ENCODE results near the gene SNRPD3. TPM values are rescaled to one million over a fixed set of nuclear protein-coding genes. Genes with fewer than 3 reads are reported as not detected.

SNRPD3 gene
- total RNA-seq, 1 donor from 2014 or later: 96.5 TPM

DNA sequence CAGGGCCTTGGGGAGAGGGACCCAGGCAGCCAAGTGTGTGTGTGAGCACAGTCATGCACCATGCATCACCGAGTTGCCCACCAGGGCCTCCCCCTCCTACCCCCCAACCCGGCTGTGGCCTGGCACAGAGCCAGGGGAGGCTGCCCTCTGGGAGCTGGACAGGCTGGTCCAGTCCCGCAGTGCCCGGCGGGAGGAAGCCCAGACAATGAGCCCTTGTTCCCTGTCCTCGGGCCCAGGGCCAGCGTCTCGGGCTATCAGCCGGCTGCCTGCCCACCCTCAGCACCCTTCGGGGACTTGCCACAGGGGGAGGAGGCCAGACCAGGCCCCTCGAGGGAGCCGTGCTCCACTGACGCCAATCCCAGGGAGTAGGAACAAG is 32.6 kb downstream of the SNRPD3 start:
- Mint-ChIP-seq H3K27me3 (peaks cover 4% of the 10 kb centered on the region), H3K4me3 (no peak overlapping the region), H3K9me3 (no peaks in the 10 kb centered on the region), H3K27ac (no peak overlapping the region), H3K36me3 (ENCODE audit: low read depth) (no peaks in the 10 kb centered on the region), H3K4me1 (peaks cover 5% of the 10 kb centered on the region)
- CTCF ChIA-PET: no interaction called here
- intact Hi-C loops (cut with micrococcal nuclease): no loop called here
- POLR2A ChIA-PET: no interaction called here
- no peak for ATAC-seq (ENCODE audit: low read depth)
- TF ChIP-seq, protein P1, sequence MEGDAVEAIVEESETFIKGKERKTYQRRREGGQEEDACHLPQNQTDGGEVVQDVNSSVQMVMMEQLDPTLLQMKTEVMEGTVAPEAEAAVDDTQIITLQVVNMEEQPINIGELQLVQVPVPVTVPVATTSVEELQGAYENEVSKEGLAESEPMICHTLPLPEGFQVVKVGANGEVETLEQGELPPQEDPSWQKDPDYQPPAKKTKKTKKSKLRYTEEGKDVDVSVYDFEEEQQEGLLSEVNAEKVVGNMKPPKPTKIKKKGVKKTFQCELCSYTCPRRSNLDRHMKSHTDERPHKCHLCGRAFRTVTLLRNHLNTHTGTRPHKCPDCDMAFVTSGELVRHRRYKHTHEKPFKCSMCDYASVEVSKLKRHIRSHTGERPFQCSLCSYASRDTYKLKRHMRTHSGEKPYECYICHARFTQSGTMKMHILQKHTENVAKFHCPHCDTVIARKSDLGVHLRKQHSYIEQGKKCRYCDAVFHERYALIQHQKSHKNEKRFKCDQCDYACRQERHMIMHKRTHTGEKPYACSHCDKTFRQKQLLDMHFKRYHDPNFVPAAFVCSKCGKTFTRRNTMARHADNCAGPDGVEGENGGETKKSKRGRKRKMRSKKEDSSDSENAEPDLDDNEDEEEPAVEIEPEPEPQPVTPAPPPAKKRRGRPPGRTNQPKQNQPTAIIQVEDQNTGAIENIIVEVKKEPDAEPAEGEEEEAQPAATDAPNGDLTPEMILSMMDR (IDR thresholded peaks at IDR 0.05): no peak
- no peak for DNase-seq

DNA sequence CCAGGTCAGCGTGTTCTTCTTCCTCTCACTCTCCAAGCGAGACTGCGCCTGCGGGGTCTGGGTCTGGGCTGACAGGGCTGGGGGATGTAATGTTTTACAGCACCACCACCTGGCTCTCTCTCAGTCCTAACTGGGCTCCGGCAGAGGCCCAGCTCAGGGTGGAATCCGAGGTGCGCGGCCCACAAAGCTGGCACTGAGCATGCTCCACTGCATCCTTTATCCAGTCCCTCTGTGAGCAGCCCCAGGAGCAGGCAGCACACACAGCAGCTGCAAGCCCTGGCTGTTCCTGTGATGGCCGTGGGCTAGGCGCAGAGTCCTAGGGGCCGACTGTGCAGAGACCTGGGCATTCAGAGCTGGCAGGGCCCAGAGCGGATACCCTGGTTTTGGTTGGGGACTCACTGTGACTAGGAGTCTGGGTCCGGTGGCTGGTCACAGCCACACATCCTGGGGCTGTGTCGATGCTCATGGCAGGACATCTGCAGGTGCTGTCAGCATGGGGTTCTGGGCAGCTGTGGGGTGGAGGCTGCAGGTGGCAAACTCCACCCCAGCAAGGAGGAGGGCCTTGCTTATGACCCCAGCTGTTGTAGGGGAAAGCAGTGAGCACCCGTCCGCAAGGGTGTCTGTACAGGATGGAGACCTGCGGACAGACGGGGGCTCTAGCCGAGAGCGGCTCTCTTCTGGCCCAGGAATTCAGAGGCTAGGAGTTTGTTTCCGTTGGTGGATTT is 33.1 kb downstream of the SNRPD3 start:
- H3K4me1 Mint-ChIP-seq: peaks cover 5% of the 10 kb centered on the region
- POLR2A ChIA-PET: interaction anchor here (0.6 kb wide), 1 partner anchor 224 kb away, joined by 3 read pairs; no protein-coding TSS in a partner anchor
- H3K9me3 Mint-ChIP-seq: no peaks in the 10 kb centered on the region
- H3K27me3 Mint-ChIP-seq: peaks cover 4% of the 10 kb centered on the region
- DNase-seq (no peak), ATAC-seq (ENCODE audit: low read depth) (no peak)
- intact Hi-C loops (cut with micrococcal nuclease): no loop called here
- no peak overlapping the region for H3K27ac Mint-ChIP-seq
- TF ChIP-seq, protein P1 (IDR thresholded peaks at IDR 0.05): no peak
- CTCF ChIA-PET: no interaction called here
- H3K4me3 Mint-ChIP-seq: no peak overlapping the region
- H3K36me3 Mint-ChIP-seq (ENCODE audit: low read depth): no peaks in the 10 kb centered on the region

DNA sequence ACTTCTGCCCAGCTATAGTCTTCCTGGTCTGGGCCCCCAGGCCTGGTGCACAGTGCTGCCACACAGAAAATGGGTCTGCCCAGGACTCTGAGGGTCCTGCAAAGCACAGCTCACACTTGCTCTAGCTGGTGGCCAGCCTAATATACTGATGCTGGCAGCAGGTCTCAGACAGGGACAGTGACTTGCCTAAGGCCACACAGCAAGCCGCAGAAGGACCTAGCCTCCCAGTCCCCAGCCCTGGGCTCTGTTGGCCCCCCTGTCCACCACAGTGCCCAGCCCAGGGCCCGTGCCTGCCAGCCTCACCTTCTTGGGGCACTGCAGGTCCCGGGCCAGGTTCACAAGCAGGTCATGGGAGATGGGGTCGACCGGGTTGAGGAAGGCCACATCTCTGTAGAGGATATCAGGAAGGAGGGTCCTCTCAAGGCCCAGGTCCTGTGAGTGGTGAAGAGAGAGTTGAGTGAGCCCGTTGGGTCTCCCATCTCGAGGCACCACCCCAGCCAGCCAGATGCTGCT is 33.8 kb downstream of the SNRPD3 start:
- peaks cover 4% of the 10 kb centered on the region for H3K27me3 Mint-ChIP-seq

DNA sequence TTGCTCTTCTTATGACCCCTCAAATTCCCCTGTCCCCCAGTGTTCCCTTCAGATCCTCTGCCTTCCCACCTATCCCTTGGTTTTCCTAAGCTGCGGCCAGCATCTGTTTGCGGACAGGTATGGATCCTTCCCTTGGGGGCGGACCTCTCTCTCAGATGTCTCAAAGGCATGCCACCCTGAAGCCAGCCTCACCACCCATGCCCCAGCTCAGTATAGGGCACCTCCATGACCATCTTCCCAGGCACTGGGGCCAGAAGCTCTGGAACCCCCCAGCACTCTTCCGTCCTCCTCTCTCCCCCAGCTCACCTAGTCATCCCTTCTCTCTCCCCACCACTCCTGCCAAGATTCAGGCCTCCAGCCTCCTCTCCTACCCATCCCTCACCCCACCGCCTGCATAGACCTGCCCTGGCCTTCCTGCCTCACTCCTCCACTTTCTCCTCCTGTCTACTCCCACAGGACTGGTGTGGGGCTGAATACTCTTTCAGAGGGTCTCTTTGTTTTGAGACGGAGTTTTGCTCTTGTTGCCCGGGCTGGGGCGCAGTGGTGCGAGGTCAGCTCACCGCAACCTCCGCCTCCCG is 34.9 kb downstream of the SNRPD3 start:
- TF ChIP-seq, protein P1 (IDR thresholded peaks at IDR 0.05): no peak
- Mint-ChIP-seq H3K4me3 (no peak overlapping the region), H3K36me3 (ENCODE audit: low read depth) (no peaks in the 10 kb centered on the region), H3K9me3 (no peaks in the 10 kb centered on the region), H3K27ac (no peak overlapping the region), H3K27me3 (peaks cover 4% of the 10 kb centered on the region), H3K4me1 (peaks cover 5% of the 10 kb centered on the region)
- intact Hi-C loops (cut with micrococcal nuclease): no loop called here
- DNase-seq (no peak), ATAC-seq (ENCODE audit: low read depth) (no peak)
- ChIA-PET POLR2A (interaction anchor here (0.7 kb wide), 1 partner anchor 9 kb away, joined by 3 read pairs; no protein-coding TSS in a partner anchor), CTCF (no interaction called here)

More for the DNA sequence above, 33.8 kb downstream of the SNRPD3 start:
- intact Hi-C loops (cut with micrococcal nuclease): no loop called here
- Mint-ChIP-seq H3K4me3 (no peak overlapping the region), H3K4me1 (peaks cover 5% of the 10 kb centered on the region), H3K36me3 (ENCODE audit: low read depth) (no peaks in the 10 kb centered on the region), H3K9me3 (no peaks in the 10 kb centered on the region), H3K27ac (no peak overlapping the region)
- DNase-seq: no peak
- ChIA-PET POLR2A (interaction anchor here (0.6 kb wide), 1 partner anchor 225 kb away, joined by 3 read pairs; no protein-coding TSS in a partner anchor), CTCF (no interaction called here)
- ATAC-seq (ENCODE audit: low read depth): no peak
- TF ChIP-seq, protein P1 (IDR thresholded peaks at IDR 0.05): no peak

DNA sequence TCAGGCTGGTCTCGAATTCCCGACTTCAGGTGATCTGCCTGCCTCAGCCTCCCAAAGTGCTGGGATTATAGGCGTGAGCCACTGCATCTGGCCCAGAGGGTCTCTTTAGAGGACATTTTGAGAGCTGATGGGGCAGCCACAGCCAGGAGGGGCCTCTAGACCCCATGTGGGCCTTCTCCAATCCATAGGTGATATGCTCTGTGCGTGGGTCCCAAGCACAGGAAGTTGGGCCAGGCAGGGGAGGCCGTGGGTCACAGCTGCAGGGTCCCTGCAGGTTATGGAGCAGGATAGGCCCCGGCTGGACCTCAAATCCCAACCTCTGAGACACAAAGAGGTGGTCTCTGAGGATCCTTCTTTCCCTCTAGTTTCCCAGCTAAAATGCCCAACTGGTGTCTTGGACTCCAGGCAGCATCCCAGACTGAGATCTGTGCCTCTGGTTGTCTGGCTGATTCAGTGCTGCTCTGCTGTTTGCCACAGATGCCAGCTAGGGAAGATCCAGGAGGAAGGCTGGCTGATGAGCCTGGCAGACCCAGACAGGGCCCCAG is 35.6 kb downstream of the SNRPD3 start:
- Mint-ChIP-seq H3K4me3 (no peak overlapping the region), H3K27ac (no peak overlapping the region)

More for the DNA sequence above, 35.6 kb downstream of the SNRPD3 start:
- ChIA-PET CTCF (no interaction called here), POLR2A (no interaction called here)
- H3K4me1 Mint-ChIP-seq: peaks cover 5% of the 10 kb centered on the region
- H3K27me3 Mint-ChIP-seq: peaks cover 4% of the 10 kb centered on the region
- DNase-seq (no peak), ATAC-seq (ENCODE audit: low read depth) (no peak)
- no peaks in the 10 kb centered on the region for H3K9me3 Mint-ChIP-seq
- TF ChIP-seq, protein P1 (IDR thresholded peaks at IDR 0.05): no peak
- intact Hi-C loops (cut with micrococcal nuclease): no loop called here
- H3K36me3 Mint-ChIP-seq (ENCODE audit: low read depth): no peaks in the 10 kb centered on the region

All from activated B cell treated with CpG ODN at 0.5 μM for 24 hours (primary cell).